HEK293T (cell line): ENCODE data around the gene CCDC141.

Experiments used
- ARNT ChIP-seq: fragments of 450-650 bp; IDR thresholded peaks from 2 replicates; pipeline ENCODE4 v1.6.1; 2017; ENCODE audit warnings: mild to moderate bottlenecking
- BHLHE40 ChIP-seq: fragments of 450-650 bp; IDR thresholded peaks from 2 replicates; pipeline ENCODE4 v1.6.1; 2016; ENCODE audit warnings: mild to moderate bottlenecking, moderate library complexity, borderline replicate concordance
- ELF4 ChIP-seq: fragments of 450-650 bp; IDR thresholded peaks from 2 replicates; pipeline ENCODE4 v1.6.1; 2017; ENCODE audit warnings: antibody characterized with exemption
- FOXA1 ChIP-seq: fragments of 450-650 bp; IDR thresholded peaks from 2 replicates; pipeline ENCODE4 v1.6.1; 2016; ENCODE audit warnings: mild to moderate bottlenecking
- FOXM1 ChIP-seq: fragments of 450-650 bp; IDR thresholded peaks from 2 replicates; pipeline ENCODE4 v1.6.1; 2017; ENCODE audit warnings: mild to moderate bottlenecking, borderline replicate concordance
- HDGF ChIP-seq: fragments of 450-650 bp; IDR thresholded peaks from 2 replicates; pipeline ENCODE4 v1.6.1; 2017; ENCODE audit warnings: antibody characterized with exemption, borderline replicate concordance
- L3MBTL2 ChIP-seq: fragments of 450-650 bp; conservative IDR thresholded peaks from 2 replicates; pipeline ENCODE4 v1.6.1; 2016; ENCODE audit warnings: mild to moderate bottlenecking
- LEF1 ChIP-seq: fragments of 450-650 bp; IDR thresholded peaks from 2 replicates; pipeline ENCODE4 v1.6.1; 2017; ENCODE audit warnings: mild to moderate bottlenecking, borderline replicate concordance
- PKNOX1 ChIP-seq: fragments of 450-650 bp; IDR thresholded peaks from 2 replicates; pipeline ENCODE4 v1.6.1; 2016
- SP1 ChIP-seq: fragments of 450-650 bp; IDR thresholded peaks from 2 replicates; pipeline ENCODE4 v1.6.1; 2017

GRCh38 chr2:179082697-179083096 lies 32.8 kb upstream of the CCDC141 start:
- no peak for TF ChIP-seq PKNOX1
- no peak for TF ChIP-seq SP1
- TF ChIP-seq ARNT = no peak
- no peak for TF ChIP-seq LEF1
- TF ChIP-seq L3MBTL2 = no peak
- TF ChIP-seq FOXA1 = no peak
- no peak for TF ChIP-seq HDGF
- TF ChIP-seq BHLHE40 = no peak
- no peak for TF ChIP-seq ELF4
- TF ChIP-seq FOXM1 = no peak
